WTC11 (cell line): ENCODE measurements around the gene LAP3. TPM values are rescaled to one million over a fixed set of nuclear protein-coding genes. Genes with fewer than 3 reads are reported as not detected.

Experiments
- ATAC-seq: fragments of 200-7000 bp; cut with Tn5 transposase; 2 replicates; pipeline ENCODE4 v1.10.0; 2021; ENCODE audit warnings: mild to moderate bottlenecking, moderate library complexity
- CTCF ChIA-PET: fragments of 300-600 bp; sonication (Branson Sonifier 250); formaldehyde crosslinking; loops from one replicate; lab custom pipeline; 2021; ENCODE audit warnings: antibody characterized with exemption; lab: Charles Lee
- POLR2A ChIA-PET: fragments of 350-600 bp; sonication (Branson Sonifier 250); formaldehyde crosslinking; loops from one replicate; lab custom pipeline; 2021; ENCODE audit warnings: antibody characterized with exemption; lab: Charles Lee
- DNase-seq: peaks from one replicate; pipeline ENCODE4 v3.0.0; 2021; ENCODE audit warnings: low spot score
- H3K27ac Mint-ChIP-seq: 2 replicates; pipeline ENCODE4 v1.8.0; 2021; ENCODE audit warnings: mixed read lengths
- H3K27me3 Mint-ChIP-seq: 2 replicates; pipeline ENCODE4 v1.8.0; 2021; ENCODE audit warnings: low read depth, mild to moderate bottlenecking, moderate library complexity, mixed read lengths
- H3K36me3 Mint-ChIP-seq: 2 replicates; pipeline ENCODE4 v1.8.0; 2021; ENCODE audit warnings: mixed read lengths
- H3K4me1 Mint-ChIP-seq: 2 replicates; pipeline ENCODE4 v1.8.0; 2022; ENCODE audit warnings: mixed read lengths
- H3K4me3 Mint-ChIP-seq: 2 replicates; pipeline ENCODE4 v1.8.0; 2021; ENCODE audit warnings: mild to moderate bottlenecking, moderate library complexity, mixed read lengths
- H3K9me3 Mint-ChIP-seq: 2 replicates; pipeline ENCODE4 v1.8.0; 2021; ENCODE audit warnings: mixed read lengths
- E2F5 ChIP-seq: sonication (generic); formaldehyde crosslinking; IDR thresholded peaks from 2 replicates; pipeline ENCODE4 v1.8.1; 2022; ENCODE audit warnings: mild to moderate bottlenecking, moderate library complexity, missing genetic modification reagents
- EMX1 ChIP-seq: fragments of 250-450 bp; sonication (Bioruptor Pico); IDR thresholded peaks from 2 replicates; pipeline ENCODE4 v1.8.0; 2021; ENCODE audit warnings: mild to moderate bottlenecking
- FOXJ3 ChIP-seq: sonication (generic); formaldehyde crosslinking; IDR thresholded peaks from 2 replicates; pipeline ENCODE4 v1.9.0; 2021; ENCODE audit warnings: missing genetic modification reagents, mild to moderate bottlenecking, borderline replicate concordance
- GABPB1 ChIP-seq: sonication (generic); formaldehyde crosslinking; IDR thresholded peaks from 2 replicates; pipeline ENCODE4 v1.8.1; 2023; ENCODE audit warnings: mild to moderate bottlenecking, missing genetic modification reagents
- HMGXB4 ChIP-seq: sonication (generic); formaldehyde crosslinking; IDR thresholded peaks from 2 replicates; pipeline ENCODE4 v1.8.1; 2023; ENCODE audit warnings: mild to moderate bottlenecking, moderate library complexity, missing genetic modification reagents
- JAZF1 ChIP-seq: fragments of 250-450 bp; sonication (Bioruptor Pico); IDR thresholded peaks from 2 replicates; pipeline ENCODE4 v1.9.0; 2021; ENCODE audit warnings: moderate library complexity, mild to moderate bottlenecking, inconsistent platforms
- KAT7 ChIP-seq: sonication (generic); formaldehyde crosslinking; IDR thresholded peaks from 2 replicates; pipeline ENCODE4 v1.8.1; 2023; ENCODE audit warnings: missing genetic modification reagents, mild to moderate bottlenecking, borderline replicate concordance
- MLX ChIP-seq: sonication (generic); formaldehyde crosslinking; IDR thresholded peaks from 2 replicates; pipeline ENCODE4 v1.8.1; 2023; ENCODE audit warnings: mild to moderate bottlenecking, missing genetic modification reagents, moderate library complexity
- MXD4 ChIP-seq: fragments of 250-450 bp; sonication (Bioruptor Pico); IDR thresholded peaks from 2 replicates; pipeline ENCODE4 v1.8.0; 2021; ENCODE audit warnings: mild to moderate bottlenecking, moderate library complexity, borderline replicate concordance
- NFATC4 ChIP-seq: fragments of 250-450 bp; sonication (Bioruptor Pico); IDR thresholded peaks from 2 replicates; pipeline ENCODE4 v1.9.0; 2021; ENCODE audit warnings: mild to moderate bottlenecking
- RELA ChIP-seq: sonication (generic); formaldehyde crosslinking; IDR thresholded peaks from 2 replicates; pipeline ENCODE4 v1.8.1; 2022; ENCODE audit warnings: missing genetic modification reagents, mild to moderate bottlenecking, borderline replicate concordance
- SMAD4 ChIP-seq: sonication (generic); formaldehyde crosslinking; IDR thresholded peaks from 2 replicates; pipeline ENCODE4 v1.8.0; 2022; ENCODE audit warnings: mild to moderate bottlenecking, missing genetic modification reagents
- SOX15 ChIP-seq: fragments of 250-450 bp; sonication (Bioruptor Pico); IDR thresholded peaks from 2 replicates; pipeline ENCODE4 v1.9.0; 2021; ENCODE audit warnings: mild to moderate bottlenecking
- TEAD4 ChIP-seq: sonication (generic); formaldehyde crosslinking; IDR thresholded peaks from 2 replicates; pipeline ENCODE4 v1.8.0; 2022; ENCODE audit warnings: mild to moderate bottlenecking, missing genetic modification reagents
- ZNF121 ChIP-seq: sonication (generic); formaldehyde crosslinking; IDR thresholded peaks from 2 replicates; pipeline ENCODE4 v1.8.0; 2023; ENCODE audit warnings: missing genetic modification reagents
- ZNF138 ChIP-seq: sonication (generic); formaldehyde crosslinking; conservative IDR thresholded peaks from 2 replicates; pipeline ENCODE4 v1.8.1; 2022; ENCODE audit warnings: mild to moderate bottlenecking, moderate library complexity, missing genetic modification reagents
- ZNF219 ChIP-seq: sonication (generic); formaldehyde crosslinking; IDR thresholded peaks from 2 replicates; pipeline ENCODE4 v1.8.0; 2023; ENCODE audit warnings: missing genetic modification reagents, mild to moderate bottlenecking, borderline replicate concordance
- ZNF263 ChIP-seq: sonication (generic); formaldehyde crosslinking; IDR thresholded peaks from 2 replicates; pipeline ENCODE4 v1.8.1; 2022; ENCODE audit warnings: low read depth, mild to moderate bottlenecking, moderate library complexity, missing genetic modification reagents
- ZNF671 ChIP-seq: fragments of 250-450 bp; sonication (Bioruptor Pico); IDR thresholded peaks from 2 replicates; pipeline ENCODE4 v1.8.0; 2021; ENCODE audit warnings: mild to moderate bottlenecking
- total RNA-seq: library from RNA; stranded (reverse); gene quantifications from 3 replicates; pipeline ENCODE4 v1.2.3, GENCODE V29; 2021
- TF ChIP-seq, protein P1 (sequence below): fragments of 200-600 bp; IDR thresholded peaks from 2 replicates; pipeline ENCODE4 v1.8.0; 2022; ENCODE audit warnings: antibody characterized with exemption
- TF ChIP-seq, protein P2 (sequence below): sonication (generic); formaldehyde crosslinking; IDR thresholded peaks from 2 replicates; pipeline ENCODE4 v1.8.1; 2023; ENCODE audit warnings: mild to moderate bottlenecking, missing genetic modification reagents
- TF ChIP-seq, protein P3 (sequence below): fragments of 250-450 bp; sonication (Bioruptor Pico); IDR thresholded peaks from 2 replicates; pipeline ENCODE4 v1.9.0; 2021; ENCODE audit warnings: moderate library complexity, mild to moderate bottlenecking, inconsistent platforms, borderline replicate concordance

LAP3 gene
- total RNA-seq, 1 experiment from 2014 or later: 52.7 TPM

- no peak overlapping the region for H3K27ac Mint-ChIP-seq
- DNase-seq (no peak), ATAC-seq (no peak)
- H3K4me3 Mint-ChIP-seq: no peak overlapping the region
- peaks cover 4% of the 10 kb centered on the region; the same call in 1 of the 2 replicates for H3K27me3 Mint-ChIP-seq
- TF ChIP-seq FOXJ3 (no peak), HMGXB4 (CRISPR knock-in tag) (no peak), SMAD4 (CRISPR knock-in tag) (no peak), NFATC4 (CRISPR knock-in tag) (no peak), SOX15 (no peak), KAT7 (CRISPR knock-in tag) (no peak), GABPB1 (no peak), E2F5 (CRISPR knock-in tag) (no peak), ZNF121 (CRISPR knock-in tag) (no peak), ZNF671 (no peak), ZNF138 (CRISPR knock-in tag) (no peak), ZNF219 (no peak), JAZF1 (CRISPR knock-in tag) (no peak), EMX1 (no peak)
- TF ChIP-seq, protein P1, sequence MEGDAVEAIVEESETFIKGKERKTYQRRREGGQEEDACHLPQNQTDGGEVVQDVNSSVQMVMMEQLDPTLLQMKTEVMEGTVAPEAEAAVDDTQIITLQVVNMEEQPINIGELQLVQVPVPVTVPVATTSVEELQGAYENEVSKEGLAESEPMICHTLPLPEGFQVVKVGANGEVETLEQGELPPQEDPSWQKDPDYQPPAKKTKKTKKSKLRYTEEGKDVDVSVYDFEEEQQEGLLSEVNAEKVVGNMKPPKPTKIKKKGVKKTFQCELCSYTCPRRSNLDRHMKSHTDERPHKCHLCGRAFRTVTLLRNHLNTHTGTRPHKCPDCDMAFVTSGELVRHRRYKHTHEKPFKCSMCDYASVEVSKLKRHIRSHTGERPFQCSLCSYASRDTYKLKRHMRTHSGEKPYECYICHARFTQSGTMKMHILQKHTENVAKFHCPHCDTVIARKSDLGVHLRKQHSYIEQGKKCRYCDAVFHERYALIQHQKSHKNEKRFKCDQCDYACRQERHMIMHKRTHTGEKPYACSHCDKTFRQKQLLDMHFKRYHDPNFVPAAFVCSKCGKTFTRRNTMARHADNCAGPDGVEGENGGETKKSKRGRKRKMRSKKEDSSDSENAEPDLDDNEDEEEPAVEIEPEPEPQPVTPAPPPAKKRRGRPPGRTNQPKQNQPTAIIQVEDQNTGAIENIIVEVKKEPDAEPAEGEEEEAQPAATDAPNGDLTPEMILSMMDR: no peak
- TF ChIP-seq, protein P2, sequence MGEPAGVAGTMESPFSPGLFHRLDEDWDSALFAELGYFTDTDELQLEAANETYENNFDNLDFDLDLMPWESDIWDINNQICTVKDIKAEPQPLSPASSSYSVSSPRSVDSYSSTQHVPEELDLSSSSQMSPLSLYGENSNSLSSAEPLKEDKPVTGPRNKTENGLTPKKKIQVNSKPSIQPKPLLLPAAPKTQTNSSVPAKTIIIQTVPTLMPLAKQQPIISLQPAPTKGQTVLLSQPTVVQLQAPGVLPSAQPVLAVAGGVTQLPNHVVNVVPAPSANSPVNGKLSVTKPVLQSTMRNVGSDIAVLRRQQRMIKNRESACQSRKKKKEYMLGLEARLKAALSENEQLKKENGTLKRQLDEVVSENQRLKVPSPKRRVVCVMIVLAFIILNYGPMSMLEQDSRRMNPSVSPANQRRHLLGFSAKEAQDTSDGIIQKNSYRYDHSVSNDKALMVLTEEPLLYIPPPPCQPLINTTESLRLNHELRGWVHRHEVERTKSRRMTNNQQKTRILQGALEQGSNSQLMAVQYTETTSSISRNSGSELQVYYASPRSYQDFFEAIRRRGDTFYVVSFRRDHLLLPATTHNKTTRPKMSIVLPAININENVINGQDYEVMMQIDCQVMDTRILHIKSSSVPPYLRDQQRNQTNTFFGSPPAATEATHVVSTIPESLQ (CRISPR knock-in tag): no peak
- ChIA-PET CTCF (no interaction called here), POLR2A (no interaction called here)
- no peaks in the 10 kb centered on the region for H3K36me3 Mint-ChIP-seq
- no peaks in the 10 kb centered on the region for H3K9me3 Mint-ChIP-seq
- no peaks in the 10 kb centered on the region for H3K4me1 Mint-ChIP-seq
Measured at GRCh38 chr4:17556498-17556897, 20.5 kb upstream of the LAP3 start.

DNA sequence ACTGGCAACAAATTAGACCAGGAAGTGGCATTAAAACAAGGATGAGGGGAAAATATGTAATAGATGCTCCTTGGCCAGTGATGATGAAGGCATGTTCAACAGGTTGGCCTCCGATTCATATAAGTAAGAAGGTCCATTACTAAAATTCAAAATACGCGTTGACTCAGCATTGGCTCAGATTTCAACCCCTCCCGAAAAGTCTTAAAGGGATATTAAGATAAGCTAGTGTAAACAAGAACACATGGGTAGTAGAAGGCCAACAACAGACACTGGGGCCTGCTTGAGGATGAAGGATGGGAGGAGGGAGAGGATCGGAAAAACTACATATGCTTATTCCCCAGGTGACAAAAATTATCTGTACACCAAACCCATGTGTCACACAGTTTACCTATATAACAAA lies 19.1 kb upstream of the LAP3 start:
- H3K4me3 Mint-ChIP-seq: no peak overlapping the region
- H3K27ac Mint-ChIP-seq: no peak overlapping the region
- POLR2A ChIA-PET: no interaction called here
- TF ChIP-seq RELA: no peak
- TF ChIP-seq MLX (CRISPR knock-in tag): no peak
- TF ChIP-seq TEAD4 (CRISPR knock-in tag): no peak
- TF ChIP-seq ZNF263: no peak
- no peak for TF ChIP-seq MXD4 (CRISPR knock-in tag)
- no peak for TF ChIP-seq NFATC4 (CRISPR knock-in tag)
- TF ChIP-seq, protein P2 (CRISPR knock-in tag): no peak
- TF ChIP-seq, protein P3, sequence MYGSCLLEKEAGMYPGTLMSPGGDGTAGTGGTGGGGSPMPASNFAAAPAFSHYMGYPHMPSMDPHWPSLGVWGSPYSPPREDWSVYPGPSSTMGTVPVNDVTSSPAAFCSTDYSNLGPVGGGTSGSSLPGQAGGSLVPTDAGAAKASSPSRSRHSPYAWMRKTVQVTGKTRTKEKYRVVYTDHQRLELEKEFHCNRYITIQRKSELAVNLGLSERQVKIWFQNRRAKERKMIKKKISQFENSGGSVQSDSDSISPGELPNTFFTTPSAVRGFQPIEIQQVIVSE (CRISPR knock-in tag): no peak
- no peaks in the 10 kb centered on the region for H3K9me3 Mint-ChIP-seq
- H3K4me1 Mint-ChIP-seq: no peaks in the 10 kb centered on the region
- no peak for ATAC-seq
- CTCF ChIA-PET: no interaction called here
- peaks cover 4% of the 10 kb centered on the region; the same call in 1 of the 2 replicates for H3K27me3 Mint-ChIP-seq
- no peak for DNase-seq
- no peaks in the 10 kb centered on the region for H3K36me3 Mint-ChIP-seq
